ENCODE data around the gene FZR1.
"Not testable (repeated sequence)": the region's sequence is repeated elsewhere in the genome, so short reads cannot be mapped to it uniquely, and the experiment has no call there.

Gene FZR1

GRCh38 chr19:3497757-3498520 is 8.2 kb upstream of the FZR1 start:
- DNase-seq: no peak

- DNase-seq: no peak
These were observed 6.2 kb upstream of the FZR1 start for GRCh38 chr19:3499738-3500428.

GRCh38 chr19:3500429-3501101 is 5.5 kb upstream of the FZR1 start, which contains the start of gene DOHH:
TSS of gene DOHH (minus strand) at chr19:3500674. CDS start at chr19:3496814, 3,860 bp downstream.
- peak; percentile 92 to 96 for DNase-seq

GRCh38 chr19:3501780-3502179 is 4.3 kb upstream of the FZR1 start:
- DNase-seq: no peak

- DNase-seq: no peak
These were observed 3.0 kb upstream of the FZR1 start for GRCh38 chr19:3503036-3503572.

GRCh38 chr19:3504735-3505134 is 1.4 kb upstream of the FZR1 start:
- DNase-seq: no peak

- peak in 1 of 2 experiments; percentile 16 for DNase-seq
These were observed 551 bp downstream of the FZR1 start for GRCh38 chr19:3506384-3507340.

- peak; percentile 38 to 47 for DNase-seq
These were observed 1.4 kb downstream of the FZR1 start for GRCh38 chr19:3507371-3508120.

- not testable (repeated sequence) for DNase-seq
These were observed 2.1 kb downstream of the FZR1 start for GRCh38 chr19:3508121-3508661.

- no peak for DNase-seq
These were observed 2.8 kb downstream of the FZR1 start for GRCh38 chr19:3508771-3509535.

GRCh38 chr19:3509566-3509989 is 3.5 kb downstream of the FZR1 start:
- DNase-seq: no peak

GRCh38 chr19:3510727-3511126 is 4.6 kb downstream of the FZR1 start:
- no peak for DNase-seq

GRCh38 chr19:3511506-3512251 is 5.6 kb downstream of the FZR1 start:
- DNase-seq: no peak

- no peak for DNase-seq
These were observed 6.6 kb downstream of the FZR1 start for GRCh38 chr19:3512562-3513228.

- no peak for DNase-seq
These were observed 7.4 kb downstream of the FZR1 start for GRCh38 chr19:3513229-3514140.

- DNase-seq: no peak
These were observed 8.8 kb downstream of the FZR1 start for GRCh38 chr19:3514930-3515329.

GRCh38 chr19:3515891-3516422 is 9.8 kb downstream of the FZR1 start:
- no peak for DNase-seq
